ENCODE measurements around the gene STMN3. TPM values are rescaled to one million over a fixed set of nuclear protein-coding genes. Genes with fewer than 3 reads are reported as not detected.
A peak's percentile ranks its signal among the peaks of the same experiment; 100 is the strongest.

The STMN3 gene
- 1 to 10 TPM; 5.6 to 7.8 TPM for total RNA-seq

GRCh38 chr20:63653041-63653973 is at the start of gene STMN3:
Gene STMN3, minus strand, starts transcription at chr20:63653424. Its CDS starts 79 bp downstream, at chr20:63653345.
- H3K9me3 ChIP-seq = no peaks in the 10 kb centered on the region
- intact Hi-C loops (cut with DNase I) = loop anchor here (10.0 kb wide), 1 partner anchor 81 kb away; the partner anchor contains the start of genes LIME1 and SLC2A4RG
- DNase-seq (peak; percentile 87 to 91 (median 89)), ATAC-seq (peak; percentile 81)
- no peaks in the 10 kb centered on the region for H3K36me3 ChIP-seq (replicated peaks in 1 of 2; ENCODE audit: insufficient read depth in 1 of 2, low read depth in 2 of 2)
- 2 to 8% methylated on average over 17 to 48 of the region's 73 CpGs for WGBS, 2 donors
- H3K4me3 ChIP-seq = peak within 1 kb of the TSS in 1 of 2 donors; percentile 31
- no peak for TF ChIP-seq CTCF (IDR thresholded peaks at IDR 0.05)
- peak in 2 of 3 donors; percentile 45 to 48 for TF ChIP-seq POLR2A (IDR thresholded peaks at IDR 0.05)
- peaks cover 34% of the 10 kb centered on the region for H3K4me1 ChIP-seq
- H3K27me3 ChIP-seq = no peaks in the 10 kb centered on the region
- H3K27ac ChIP-seq = peak within 1 kb of the TSS in 2 of 4 donors; percentile 49 to 53

GRCh38 chr20:63702036-63702665 is 48.9 kb upstream of the STMN3 start:
- DNase-seq = peak in 2 of 4 donors; percentile 1 to 12
- no peak overlapping the region for H3K4me3 ChIP-seq
- H3K27ac ChIP-seq = no peak overlapping the region
- peaks cover 36% of the 10 kb centered on the region for H3K4me1 ChIP-seq
- H3K9me3 ChIP-seq = no peaks in the 10 kb centered on the region
- TF ChIP-seq CTCF (IDR thresholded peaks at IDR 0.05) (no peak), POLR2A (IDR thresholded peaks at IDR 0.05) (no peak)
- no peak for ATAC-seq
- no peaks in the 10 kb centered on the region for H3K27me3 ChIP-seq
- H3K36me3 ChIP-seq (replicated peaks in 1 of 2; ENCODE audit: insufficient read depth in 1 of 2, low read depth in 2 of 2) = peaks cover 0 to 3% of the 10 kb centered on the region in 2 donors
- WGBS, 2 donors = 90 to 91% methylated on average over 11 to 16 of the region's 16 CpGs
- intact Hi-C loops (cut with DNase I) = loop anchor here (5.0 kb wide), 1 partner anchor 35 kb away; the partner anchor contains the start of genes LIME1 and SLC2A4RG

GRCh38 chr20:63701329-63702035 is 48.3 kb upstream of the STMN3 start:
- DNase-seq = peak in 2 of 4 donors; percentile 2 to 13
- 86 to 100% methylated on average over 2 to 12 of the region's 14 CpGs for WGBS, 2 donors
- TF ChIP-seq CTCF (IDR thresholded peaks at IDR 0.05) = no peak
- TF ChIP-seq POLR2A (IDR thresholded peaks at IDR 0.05) = no peak
- Histone ChIP-seq H3K4me1 (peaks cover 37% of the 10 kb centered on the region), H3K9me3 (no peaks in the 10 kb centered on the region), H3K27me3 (no peaks in the 10 kb centered on the region), H3K36me3 (replicated peaks in 1 of 2; ENCODE audit: insufficient read depth in 1 of 2, low read depth in 2 of 2) (peaks cover 0 to 3% of the 10 kb centered on the region in 2 donors), H3K27ac (no peak overlapping the region), H3K4me3 (no peak overlapping the region)
- intact Hi-C loops (cut with DNase I) = loop anchor here (5.0 kb wide), 1 partner anchor 36 kb away; the partner anchor contains the start of genes LIME1 and SLC2A4RG
- ATAC-seq = no peak

- no peak overlapping the region for H3K4me3 ChIP-seq
- TF ChIP-seq CTCF (IDR thresholded peaks at IDR 0.05) (no peak), POLR2A (IDR thresholded peaks at IDR 0.05) (no peak)
- peaks cover 0 to 3% of the 10 kb centered on the region in 2 donors for H3K36me3 ChIP-seq (replicated peaks in 1 of 2; ENCODE audit: insufficient read depth in 1 of 2, low read depth in 2 of 2)
- no peak for DNase-seq
- intact Hi-C loops (cut with DNase I) = loop anchor here (5.0 kb wide), 1 partner anchor 36 kb away; the partner anchor contains the start of genes LIME1 and SLC2A4RG
- H3K27me3 ChIP-seq = no peaks in the 10 kb centered on the region
- no peak for ATAC-seq
- WGBS, 2 donors = 49% methylated on average over 5 of the region's 5 CpGs; no CpG with 5 or more reads in 1 of the 2 donors
- H3K27ac ChIP-seq = no peak overlapping the region
- no peaks in the 10 kb centered on the region for H3K9me3 ChIP-seq
- H3K4me1 ChIP-seq = peaks cover 37% of the 10 kb centered on the region
Observed at GRCh38 chr20:63701051-63701328, 47.8 kb upstream of the STMN3 start.

All from body of pancreas (tissue), 4 donors.